Calu3 (cell line): ENCODE data around the gene ITGAV. TPM values are rescaled to one million over a fixed set of nuclear protein-coding genes. Genes with fewer than 3 reads are reported as not detected.
A peak's percentile ranks its signal among the peaks of the same experiment; 100 is the strongest.

Experiments used
- BruUV-seq: library from RNA; stranded (reverse); fragments of 400-500 nt; replicated peaks from 2 replicates; lab custom pipeline; 2021; lab: Mats Ljungman, UMichigan
- CTCF ChIA-PET: fragments of 300-600 bp; sonication (Branson Sonifier 250); formaldehyde crosslinking; loops from one replicate; lab custom pipeline; 2022; ENCODE audit warnings: antibody characterized with exemption; lab: Charles Lee
- DNase-seq: peaks from one replicate; pipeline ENCODE4 v3.0.0; 2022
- H3K27ac Mint-ChIP-seq: one replicate; pipeline ENCODE4 v1.8.0; 2022; ENCODE audit warnings: mixed read lengths; ENCODE audit not compliant: unreplicated experiment
- H3K27me3 Mint-ChIP-seq: one replicate; pipeline ENCODE4 v1.8.0; 2022; ENCODE audit warnings: mixed read lengths; ENCODE audit not compliant: unreplicated experiment
- H3K36me3 Mint-ChIP-seq: one replicate; pipeline ENCODE4 v1.8.0; 2022; ENCODE audit warnings: mild to moderate bottlenecking, moderate library complexity, mixed read lengths; ENCODE audit not compliant: insufficient read depth, unreplicated experiment
- H3K4me1 Mint-ChIP-seq: one replicate; pipeline ENCODE4 v1.8.0; 2022; ENCODE audit warnings: mild to moderate bottlenecking, low read depth, mixed read lengths; ENCODE audit not compliant: unreplicated experiment
- H3K4me3 Mint-ChIP-seq: one replicate; pipeline ENCODE4 v1.8.0; 2022; ENCODE audit warnings: mild to moderate bottlenecking, low read depth, moderate library complexity, mixed read lengths; ENCODE audit not compliant: unreplicated experiment
- H3K9me3 Mint-ChIP-seq: one replicate; pipeline ENCODE4 v1.8.0; 2022; ENCODE audit warnings: low read depth, mixed read lengths; ENCODE audit not compliant: unreplicated experiment
- intact Hi-C: fragments of 100-400 bp; cut with micrococcal nuclease; formaldehyde crosslinking; loops from one replicate; pipeline ENCODE4 v1.10.0; 2022; ENCODE audit not compliant: unreplicated experiment
- total RNA-seq: library from RNA; stranded (reverse); gene quantifications from 2 replicates; pipeline ENCODE4 v1.2.3, GENCODE V29; 2022
- TF ChIP-seq, protein P1 (sequence below): fragments of 200-600 bp; IDR thresholded peaks from one replicate; pipeline ENCODE4 v1.8.0; 2022; ENCODE audit warnings: antibody characterized with exemption; ENCODE audit not compliant: unreplicated experiment

The ITGAV gene
- total RNA-seq, 1 experiment from 2014 or later = 146 TPM

DNA sequence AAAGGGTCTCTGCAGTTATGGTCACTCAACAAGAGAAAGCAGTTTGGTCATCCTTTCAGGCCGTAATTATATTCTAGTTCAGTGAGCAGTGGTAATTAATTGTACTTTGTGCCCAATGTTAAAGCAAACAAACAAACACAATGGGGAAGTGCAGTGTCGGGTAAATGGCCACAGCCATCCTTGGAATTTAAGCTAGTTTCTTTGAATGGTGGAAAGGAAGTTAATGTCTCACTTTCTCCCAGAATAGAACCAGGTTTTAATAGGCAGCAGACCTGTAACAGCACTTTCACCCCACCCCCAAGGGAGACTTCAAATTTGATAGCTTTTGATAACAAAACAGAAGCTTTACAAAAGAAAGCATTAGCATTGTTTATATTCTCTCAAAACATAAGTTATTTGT is 20.0 kb upstream of the ITGAV start:
- CTCF ChIA-PET = interaction anchor here (0.5 to 2.4 kb wide), 5 partner anchors 10 to 25 kb away, joined by 3 to 7 read pairs (median 3); partner anchors contain the start of gene ITGAV
- BruUV-seq = no TSS peak
- TF ChIP-seq, protein P1, sequence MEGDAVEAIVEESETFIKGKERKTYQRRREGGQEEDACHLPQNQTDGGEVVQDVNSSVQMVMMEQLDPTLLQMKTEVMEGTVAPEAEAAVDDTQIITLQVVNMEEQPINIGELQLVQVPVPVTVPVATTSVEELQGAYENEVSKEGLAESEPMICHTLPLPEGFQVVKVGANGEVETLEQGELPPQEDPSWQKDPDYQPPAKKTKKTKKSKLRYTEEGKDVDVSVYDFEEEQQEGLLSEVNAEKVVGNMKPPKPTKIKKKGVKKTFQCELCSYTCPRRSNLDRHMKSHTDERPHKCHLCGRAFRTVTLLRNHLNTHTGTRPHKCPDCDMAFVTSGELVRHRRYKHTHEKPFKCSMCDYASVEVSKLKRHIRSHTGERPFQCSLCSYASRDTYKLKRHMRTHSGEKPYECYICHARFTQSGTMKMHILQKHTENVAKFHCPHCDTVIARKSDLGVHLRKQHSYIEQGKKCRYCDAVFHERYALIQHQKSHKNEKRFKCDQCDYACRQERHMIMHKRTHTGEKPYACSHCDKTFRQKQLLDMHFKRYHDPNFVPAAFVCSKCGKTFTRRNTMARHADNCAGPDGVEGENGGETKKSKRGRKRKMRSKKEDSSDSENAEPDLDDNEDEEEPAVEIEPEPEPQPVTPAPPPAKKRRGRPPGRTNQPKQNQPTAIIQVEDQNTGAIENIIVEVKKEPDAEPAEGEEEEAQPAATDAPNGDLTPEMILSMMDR = no peak
- intact Hi-C loops = no loop called here
- Mint-ChIP-seq H3K27me3 (no peaks in the 10 kb centered on the region), H3K27ac (peak overlapping the region; percentile 70), H3K36me3 (no peaks in the 10 kb centered on the region), H3K9me3 (peaks cover 1% of the 10 kb centered on the region), H3K4me3 (peak overlapping the region; percentile 22), H3K4me1 (peaks cover 28% of the 10 kb centered on the region)
- DNase-seq = no peak

DNA sequence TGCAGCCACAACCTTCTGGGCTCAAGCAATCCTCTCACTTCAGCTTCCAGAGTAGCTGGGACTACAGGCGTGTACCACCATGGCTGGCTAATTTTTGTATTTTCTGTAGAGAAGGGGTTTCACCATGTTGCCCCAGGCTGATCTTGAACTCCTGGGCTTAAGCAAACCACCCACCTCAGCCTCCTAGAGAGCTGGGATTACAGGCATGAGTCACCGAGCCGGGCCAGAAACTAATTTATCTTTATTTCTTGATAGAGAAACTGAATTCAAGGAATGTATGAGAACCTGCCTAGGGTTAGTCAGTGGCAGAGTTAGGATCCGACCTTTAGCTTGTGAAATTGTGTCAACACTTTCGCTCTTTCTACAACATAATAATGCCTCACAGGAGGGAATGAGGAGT is 19.3 kb upstream of the ITGAV start:
- H3K36me3 Mint-ChIP-seq = no peaks in the 10 kb centered on the region
- no peak overlapping the region for H3K4me3 Mint-ChIP-seq
- H3K27me3 Mint-ChIP-seq = no peaks in the 10 kb centered on the region
- intact Hi-C loops = no loop called here
- H3K4me1 Mint-ChIP-seq = peaks cover 35% of the 10 kb centered on the region
- TF ChIP-seq, protein P1 = no peak
- peak; percentile 54 for DNase-seq
- no TSS peak for BruUV-seq
- peak overlapping the region; percentile 70 for H3K27ac Mint-ChIP-seq
- CTCF ChIA-PET = interaction anchor here (0.9 to 2.4 kb wide), 3 partner anchors 9 to 26 kb away, joined by 3 to 7 read pairs (median 3); partner anchors contain the start of gene ITGAV
- H3K9me3 Mint-ChIP-seq = no peaks in the 10 kb centered on the region

DNA sequence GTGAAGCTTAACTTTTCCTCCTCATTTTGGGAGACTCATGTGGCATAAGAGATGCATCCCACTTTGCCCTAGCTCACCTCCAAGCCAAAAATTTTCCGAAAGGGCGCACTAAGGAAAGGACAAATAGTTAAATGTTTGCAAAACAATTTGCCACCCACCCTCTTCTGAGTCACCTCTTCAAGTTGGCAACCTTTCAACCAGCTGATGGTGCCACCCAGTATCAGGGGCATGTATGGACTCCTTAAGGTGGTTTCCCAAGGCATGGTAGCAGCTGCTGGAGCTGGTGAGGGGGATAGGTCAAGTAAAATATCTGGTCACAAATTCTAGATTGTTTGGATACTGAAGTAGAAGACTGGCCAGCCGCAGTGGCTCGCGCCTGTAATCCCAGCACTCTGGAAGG is 17.2 kb upstream of the ITGAV start:
- Mint-ChIP-seq H3K27ac (peak overlapping the region; percentile 16), H3K27me3 (no peaks in the 10 kb centered on the region), H3K4me3 (no peak overlapping the region), H3K9me3 (no peaks in the 10 kb centered on the region), H3K36me3 (no peaks in the 10 kb centered on the region), H3K4me1 (peaks cover 38% of the 10 kb centered on the region)
- no TSS peak for BruUV-seq
- CTCF ChIA-PET = interaction anchor here (1.4 kb wide), 1 partner anchor 17 kb away, joined by 3 read pairs; the partner anchor contains the start of gene ITGAV
- TF ChIP-seq, protein P1 = no peak
- DNase-seq = peak; percentile 58
- intact Hi-C loops = no loop called here

DNA sequence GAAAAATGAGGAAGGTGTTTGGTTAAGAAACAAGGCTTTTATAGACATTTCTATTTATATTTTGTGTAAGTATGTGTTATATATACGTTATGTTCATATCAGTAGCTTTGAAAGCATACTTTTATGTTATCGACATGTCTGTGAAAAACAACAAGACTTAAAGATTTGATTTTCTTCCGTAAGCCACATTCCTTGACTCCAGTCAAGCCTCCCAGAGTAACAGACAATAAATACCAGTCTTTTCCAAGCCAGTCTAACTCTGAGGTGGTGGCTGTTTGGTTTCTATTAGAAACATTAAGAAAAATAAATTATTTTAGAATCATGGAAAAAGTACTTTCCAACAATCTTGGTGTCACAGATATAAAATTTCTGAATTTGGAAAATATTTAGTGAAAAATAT is 16.3 kb upstream of the ITGAV start:
- no peak for DNase-seq
- CTCF ChIA-PET = interaction anchor here (1.4 kb wide), 1 partner anchor 16 kb away, joined by 3 read pairs; the partner anchor contains the start of gene ITGAV
- Mint-ChIP-seq H3K4me3 (no peak overlapping the region), H3K4me1 (peaks cover 38% of the 10 kb centered on the region), H3K27ac (peak overlapping the region; percentile 16), H3K36me3 (no peaks in the 10 kb centered on the region), H3K27me3 (no peaks in the 10 kb centered on the region), H3K9me3 (no peaks in the 10 kb centered on the region)
- intact Hi-C loops = no loop called here
- TF ChIP-seq, protein P1 = no peak
- no TSS peak for BruUV-seq
